ENCODE measurements around the gene PWWP2A.
"Not testable (repeated sequence)": the region's sequence is repeated elsewhere in the genome, so short reads cannot be mapped to it uniquely, and the experiment has no call there.

PWWP2A gene

DNA sequence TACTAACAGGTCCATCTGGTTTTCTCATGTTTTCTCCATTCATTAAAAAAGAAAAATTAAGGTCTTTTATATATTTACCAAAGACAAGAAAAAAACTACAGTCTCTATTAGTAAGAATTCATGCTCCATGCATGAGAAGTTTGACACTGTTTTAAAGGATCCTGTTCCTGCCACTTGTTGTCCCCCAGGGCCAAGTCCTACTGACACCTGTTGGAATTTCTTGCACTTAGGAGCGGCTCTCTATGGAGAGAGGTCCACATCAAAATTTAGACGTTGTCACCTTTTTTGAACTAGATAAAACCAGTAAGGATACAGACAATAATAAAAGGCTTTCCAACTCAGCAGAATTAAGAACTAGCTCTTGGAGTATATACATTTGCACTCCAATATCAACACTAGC, 42.3 kb downstream of the PWWP2A start:
- no peak for DNase-seq (ENCODE audit: low spot score)

DNA sequence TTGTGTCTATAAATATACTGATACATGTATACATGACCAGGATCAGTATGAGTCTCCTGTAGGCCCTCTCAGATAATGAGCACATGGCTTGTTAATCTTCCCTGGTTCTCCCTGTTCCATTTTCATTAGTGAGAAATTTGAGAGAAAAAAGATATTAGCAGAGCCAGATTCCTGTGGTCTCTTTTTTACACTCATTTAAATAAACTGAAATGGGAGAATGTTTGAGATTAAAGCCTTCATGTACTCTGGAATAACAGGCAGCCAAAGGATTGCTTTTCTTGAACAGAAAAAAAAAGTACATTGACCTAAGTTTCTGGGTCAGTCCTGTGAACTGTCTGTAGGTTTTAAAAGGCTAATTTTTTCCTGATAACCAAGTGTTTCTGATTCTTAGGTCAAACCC, 44.2 kb downstream of the PWWP2A start:
- no peak for DNase-seq (ENCODE audit: low spot score)

DNA sequence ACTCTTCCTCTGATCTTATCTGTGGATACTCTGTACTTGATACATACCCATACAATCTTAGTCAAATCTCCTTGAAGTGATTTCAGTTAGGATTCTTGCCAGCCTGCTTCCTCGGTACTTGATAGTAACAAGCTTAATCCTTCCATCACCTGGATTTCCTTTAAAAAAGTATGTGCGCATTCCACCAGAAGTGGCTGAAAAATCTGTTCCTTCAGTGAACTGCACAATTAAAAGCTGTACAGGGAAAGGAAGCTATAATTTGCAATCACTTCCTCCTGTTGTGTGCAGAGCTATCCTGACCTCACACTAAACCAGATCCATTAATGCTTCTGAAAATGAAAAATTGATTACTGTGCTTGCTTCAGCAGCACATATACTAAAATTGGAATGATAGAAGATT, 47.3 kb downstream of the PWWP2A start:
- DNase-seq (ENCODE audit: low spot score): no peak

DNA sequence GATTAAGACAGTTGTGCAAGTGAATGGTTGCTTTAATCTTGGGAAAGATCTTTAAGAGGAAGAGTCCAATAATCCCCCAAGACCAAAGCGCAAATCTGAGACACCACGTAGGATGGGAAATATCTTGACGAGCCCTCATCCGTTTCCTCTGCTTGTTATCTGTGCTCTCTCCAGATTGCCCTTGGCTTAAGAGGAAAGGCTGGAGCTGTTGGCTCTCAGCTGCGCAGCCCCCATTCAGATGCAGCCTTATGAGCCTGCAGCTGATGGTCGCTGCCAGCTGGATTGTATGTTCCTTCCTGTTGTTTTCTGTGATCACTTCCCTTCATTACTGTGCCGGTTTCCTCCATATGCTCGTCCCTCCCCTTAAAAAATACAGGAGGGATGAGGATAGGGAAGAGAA, 47.7 kb downstream of the PWWP2A start:
- DNase-seq (ENCODE audit: low spot score): no peak

DNA sequence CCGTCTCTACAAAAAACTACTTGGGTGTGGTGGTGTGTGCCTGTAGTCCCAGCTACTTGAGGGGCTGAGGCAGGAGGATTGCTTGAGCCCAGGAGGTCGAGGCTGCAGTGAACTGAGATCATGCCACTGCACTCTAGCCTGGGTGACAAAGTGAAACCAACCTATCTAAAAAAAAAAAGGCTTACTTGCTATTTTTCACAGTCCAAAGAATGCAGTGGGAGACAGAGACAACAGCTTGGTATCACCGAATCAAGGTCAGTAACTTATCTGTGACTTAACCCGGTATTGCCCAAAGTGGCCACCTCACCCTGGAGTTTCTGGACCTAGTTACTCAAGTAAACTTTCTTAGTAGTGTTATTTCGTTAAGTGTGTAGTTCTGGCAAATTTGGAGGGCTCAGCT, 50.1 kb downstream of the PWWP2A start:
- DNase-seq (ENCODE audit: low spot score): not testable (repeated sequence)

DNA sequence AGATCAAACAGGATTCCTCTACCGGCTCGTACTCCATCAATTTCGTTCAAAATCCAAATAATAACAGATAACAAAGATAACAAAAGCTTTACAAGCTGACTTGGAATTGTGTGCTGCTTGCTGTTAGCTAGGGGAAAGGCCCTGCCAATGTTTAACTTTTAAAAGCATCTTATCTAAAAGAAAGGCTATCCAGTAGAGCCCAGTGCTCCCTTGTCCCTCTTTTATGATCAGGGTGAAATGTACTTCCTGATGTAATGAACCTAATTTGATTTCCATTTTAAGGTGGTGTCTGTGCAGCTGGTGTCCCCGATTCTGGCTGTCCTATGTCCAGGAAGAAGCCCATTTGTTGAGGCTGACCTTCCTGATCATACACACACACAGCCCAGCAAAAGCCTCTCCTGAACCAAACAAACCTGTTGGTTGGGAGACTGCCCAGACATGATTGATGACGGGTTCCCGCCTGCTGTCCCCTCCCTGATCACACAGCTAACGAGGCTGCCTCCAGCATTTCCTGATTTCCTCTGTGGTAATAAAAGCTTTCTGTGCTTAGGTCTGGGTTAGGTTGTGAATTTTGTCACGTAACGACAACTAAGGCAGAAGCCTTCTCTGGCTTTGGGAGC, 54.1 kb downstream of the PWWP2A start:
- DNase-seq (ENCODE audit: low spot score): no peak

DNA sequence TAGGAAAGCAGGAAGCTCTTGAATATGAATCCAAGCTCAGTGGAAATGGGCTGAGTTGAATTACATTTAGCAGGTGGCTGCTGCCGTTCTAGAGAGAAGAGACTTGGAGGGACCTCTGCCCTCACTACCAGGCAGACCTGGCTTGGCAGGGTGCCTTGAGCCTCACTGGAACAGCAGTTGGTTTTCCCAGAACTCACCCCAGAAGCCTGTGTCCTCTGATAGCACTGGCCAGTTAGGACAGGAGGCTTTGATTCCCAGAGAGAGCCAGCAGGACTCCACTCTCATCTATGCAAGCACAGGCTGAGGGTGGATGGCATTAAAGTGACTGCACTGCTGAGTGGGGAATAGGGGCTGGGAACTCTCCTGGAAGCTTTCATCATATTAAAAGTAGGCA, 54.8 kb downstream of the PWWP2A start:
- no peak for DNase-seq (ENCODE audit: low spot score)

DNA sequence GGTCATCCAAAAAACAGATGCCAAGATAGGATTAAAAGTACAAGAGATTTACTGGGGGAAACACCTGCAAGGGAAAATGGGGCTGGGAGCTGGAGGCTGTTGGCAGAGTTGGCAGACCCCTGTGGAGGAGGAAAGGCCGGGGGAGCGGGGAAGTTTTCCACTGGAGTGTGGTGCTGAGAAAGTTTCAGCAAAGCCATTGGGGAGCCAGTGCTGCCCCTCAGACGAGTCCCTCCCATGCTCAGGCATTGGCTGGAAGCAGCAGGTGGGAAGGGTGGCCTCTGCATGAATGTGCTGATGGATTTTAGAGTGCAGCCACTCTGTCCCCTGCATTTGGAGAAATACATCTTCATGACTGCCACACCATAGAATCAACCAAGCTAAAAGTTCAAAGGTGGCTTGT, 57.5 kb downstream of the PWWP2A start:
- DNase-seq (ENCODE audit: low spot score): no peak

DNA sequence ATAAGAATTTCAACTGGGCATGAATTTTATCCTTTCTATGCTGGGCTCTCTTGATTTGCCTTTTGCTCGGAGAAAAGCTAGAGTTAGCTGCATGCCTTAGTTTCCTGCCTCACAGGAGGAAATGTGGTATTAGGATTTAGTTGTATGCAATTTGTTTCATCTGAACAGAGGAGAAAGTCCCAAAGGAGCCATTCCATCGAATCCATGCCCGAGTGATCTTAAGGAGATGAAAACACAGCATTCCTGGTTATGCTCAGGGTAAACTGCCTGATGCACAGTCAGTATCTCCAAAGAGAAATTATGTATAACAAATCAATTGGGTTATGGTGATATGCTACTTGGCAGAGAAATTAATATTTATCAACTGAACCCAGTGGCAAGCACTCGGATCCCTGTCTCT, 59.2 kb downstream of the PWWP2A start:
- DNase-seq (ENCODE audit: low spot score): no peak

DNA sequence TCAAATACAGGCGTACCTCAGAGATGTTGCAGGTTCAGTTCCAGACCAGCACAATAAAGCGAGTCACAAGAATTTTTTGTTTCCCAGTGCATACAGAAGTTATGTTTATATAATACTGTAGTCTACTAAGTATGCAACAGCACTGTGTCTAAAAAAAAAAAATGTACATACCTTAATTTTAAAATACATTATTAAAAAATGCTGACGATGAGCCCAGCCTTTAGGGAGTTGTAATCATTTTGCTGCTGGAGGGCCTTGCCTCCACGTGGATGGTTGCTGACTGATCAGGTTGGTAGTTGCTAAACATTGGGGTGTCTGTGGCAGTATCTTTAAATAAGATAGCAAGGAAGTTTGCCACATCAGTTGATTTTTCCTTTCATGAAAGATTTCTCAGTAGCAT, 62.0 kb downstream of the PWWP2A start:
- DNase-seq (ENCODE audit: low spot score): no peak

DNA sequence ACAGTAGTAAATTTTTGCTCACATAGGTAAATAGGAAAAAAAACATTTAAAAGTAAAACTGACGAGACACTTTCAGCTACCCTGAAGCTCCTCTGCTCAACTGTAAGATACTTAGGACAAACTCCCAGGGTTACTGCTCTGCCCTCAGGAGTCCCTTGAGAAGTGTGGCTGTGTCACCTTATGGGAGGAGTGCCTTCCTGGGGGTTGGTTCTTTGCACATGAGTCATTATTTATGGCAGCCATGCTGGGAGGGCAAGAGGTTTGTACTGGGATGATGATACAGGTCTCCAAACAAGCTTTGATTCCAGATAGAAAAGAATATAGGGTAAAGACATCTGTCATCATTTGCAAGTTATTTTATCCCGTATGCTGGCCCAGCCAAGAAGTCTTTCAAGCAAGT, 64.4 kb downstream of the PWWP2A start:
- DNase-seq (ENCODE audit: low spot score): peak; percentile 61

DNA sequence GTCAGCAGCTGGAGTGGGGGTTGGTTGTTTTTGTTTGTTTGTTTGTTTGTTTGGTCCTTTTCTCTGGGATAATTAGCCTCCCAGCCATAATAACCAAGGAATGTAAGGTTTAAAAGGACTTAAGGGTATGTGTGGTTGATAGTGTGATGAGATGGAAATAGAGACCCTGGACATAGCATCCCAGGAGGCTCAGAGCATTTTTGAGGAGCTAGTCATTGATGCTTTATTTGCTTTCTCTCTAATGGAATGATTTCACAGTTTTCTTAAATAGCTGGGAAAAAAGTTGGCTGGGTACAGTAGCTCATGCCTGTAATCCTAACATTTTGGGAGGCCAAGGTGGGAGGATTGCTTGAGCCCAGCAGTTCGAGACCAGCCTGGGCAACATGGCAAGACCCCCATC, 65.2 kb downstream of the PWWP2A start:
- DNase-seq (ENCODE audit: low spot score): peak; percentile 29

DNA sequence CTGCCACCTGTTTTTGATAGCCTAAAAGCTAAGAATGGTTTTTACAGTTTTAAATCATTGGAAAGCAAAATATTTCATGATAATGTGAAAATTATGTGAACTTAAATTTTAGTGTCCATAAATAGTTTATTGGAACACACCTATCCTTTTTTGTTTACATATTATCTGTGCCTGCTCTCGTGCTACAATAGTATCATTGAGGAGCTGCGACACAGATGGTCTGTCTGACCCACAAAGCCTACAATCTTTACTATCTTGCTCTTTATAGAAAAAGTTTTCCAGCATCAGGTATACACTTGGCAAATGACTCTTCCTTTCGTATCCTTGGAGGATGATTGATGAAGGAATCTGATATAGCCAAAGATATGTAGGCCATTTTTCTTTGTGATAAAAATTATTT, 70.2 kb downstream of the PWWP2A start:
- no peak for DNase-seq (ENCODE audit: low spot score)

DNA sequence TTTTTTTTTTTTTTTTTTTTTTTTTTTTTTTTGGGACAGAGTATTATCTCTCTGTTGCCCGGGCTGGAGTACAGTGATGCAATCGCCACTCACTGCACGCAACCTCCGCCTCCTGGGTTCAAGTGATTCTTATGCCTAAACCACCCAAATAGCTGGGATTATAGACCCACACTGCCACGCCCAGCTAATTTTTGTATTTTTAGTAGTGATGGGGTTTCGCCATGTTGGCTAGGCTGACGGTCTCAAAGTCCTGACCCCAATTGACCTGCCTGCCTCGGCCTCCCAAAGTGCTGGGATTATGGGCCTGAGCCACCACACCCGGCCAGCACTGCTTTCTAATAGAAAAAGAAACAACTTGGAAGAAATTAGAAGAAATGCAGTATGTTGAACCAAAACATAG, 71.1 kb downstream of the PWWP2A start:
- no peak for DNase-seq (ENCODE audit: low spot score)

DNA sequence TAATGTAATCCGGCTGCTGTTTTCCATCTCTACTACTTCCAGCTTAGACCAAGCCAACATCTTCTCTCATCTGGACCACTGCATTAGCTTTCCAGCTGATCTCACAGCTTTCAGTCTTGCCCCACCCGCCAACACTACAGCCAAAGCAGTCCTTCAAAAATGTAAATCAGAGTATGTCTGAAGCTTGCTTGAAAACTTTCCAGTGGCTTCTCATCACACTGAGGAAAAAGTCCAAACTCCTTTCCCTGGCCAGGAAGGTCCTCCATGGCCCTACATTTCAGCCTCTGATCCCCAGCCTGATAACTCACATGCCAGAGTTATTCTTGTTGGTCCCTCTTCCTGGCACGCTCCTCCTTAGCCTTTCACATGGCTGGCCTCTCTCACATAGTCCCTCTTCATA, 71.8 kb downstream of the PWWP2A start:
- DNase-seq (ENCODE audit: low spot score): peak; percentile 16

DNA sequence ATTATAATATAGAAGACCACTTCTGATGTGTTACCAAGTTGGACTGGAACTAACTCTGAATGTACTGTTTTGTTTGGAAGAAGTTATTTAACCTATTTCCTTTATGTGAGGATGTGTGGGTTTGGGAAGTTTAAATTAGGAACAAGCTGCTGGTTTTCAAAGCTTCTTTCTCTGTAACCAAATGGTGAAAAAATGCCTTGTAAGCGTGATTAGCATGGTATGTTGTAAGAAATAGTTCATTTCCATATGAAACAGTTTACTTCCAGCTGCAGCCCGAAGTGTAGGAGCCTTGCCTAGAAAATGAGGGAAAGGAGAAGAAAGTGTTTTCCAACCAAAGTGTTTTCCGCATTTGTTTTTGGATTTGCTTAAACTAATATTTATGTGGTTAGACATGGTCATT, 74.3 kb downstream of the PWWP2A start:
- no peak for DNase-seq (ENCODE audit: low spot score)

DNA sequence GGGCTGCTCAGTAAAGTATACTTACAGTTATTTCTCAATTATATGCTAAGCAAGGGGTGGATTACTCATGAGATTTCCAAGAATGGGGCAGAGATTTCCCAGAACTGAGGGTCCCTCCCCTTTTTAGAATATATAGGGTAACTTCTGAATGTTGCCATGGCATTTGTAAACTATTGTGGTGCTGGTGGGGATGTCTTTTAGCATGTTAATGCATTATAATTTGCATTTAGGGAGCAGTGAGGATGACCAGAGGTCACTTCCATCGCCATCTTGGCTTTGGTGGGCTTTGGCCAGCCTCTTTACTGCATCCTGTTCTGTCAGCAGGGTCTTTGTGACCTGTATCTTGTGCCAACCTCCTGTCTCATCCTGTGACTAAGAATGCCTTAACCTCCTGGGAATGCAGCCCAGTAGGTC, 74.9 kb downstream of the PWWP2A start:
- DNase-seq (ENCODE audit: low spot score): no peak

DNA sequence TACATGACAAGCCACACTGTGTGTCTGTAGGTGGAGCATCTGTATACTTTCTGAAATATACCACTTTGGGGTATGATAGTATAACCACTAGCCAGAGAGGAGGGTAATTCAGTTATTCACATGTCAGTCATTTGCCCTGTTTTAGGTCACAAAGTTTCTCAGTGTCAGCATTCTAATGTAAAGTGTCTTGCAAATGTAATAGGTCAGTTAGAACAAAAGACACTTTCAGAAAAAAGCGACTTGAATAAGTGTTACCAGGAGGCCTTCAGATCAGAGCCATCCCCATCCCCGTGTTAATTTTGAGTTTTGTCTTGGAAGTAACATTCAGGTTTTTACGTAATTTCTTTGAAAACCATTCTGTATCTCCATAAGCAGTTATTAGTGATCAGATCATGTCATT, 76.6 kb downstream of the PWWP2A start:
- no peak for DNase-seq (ENCODE audit: low spot score)
